Sigmoid colon (tissue), 4 donors: ENCODE data around the gene CAMTA1.

Source experiments
- EP300 ChIP-seq, 4 donors: sonication (generic); formaldehyde crosslinking; IDR thresholded peaks; one replicate each; pipeline ENCODE4 v1.6.1; 2017; ENCODE audit warnings: antibody characterized with exemption in 4 of 4
- POLR2A ChIP-seq, 2 donors: fragments of 450-650 bp; IDR thresholded peaks; one replicate each; pipeline ENCODE4 v1.6.1; 2016; ENCODE audit warnings: antibody characterized with exemption in 2 of 2, mild to moderate bottlenecking in 2 of 2, moderate library complexity in 2 of 2
- POLR2AphosphoS5 ChIP-seq, 4 donors: sonication (generic); formaldehyde crosslinking; IDR thresholded peaks; one replicate each; pipeline ENCODE4 v1.6.1; 2017; ENCODE audit warnings: antibody characterized with exemption in 4 of 4
- TF ChIP-seq, protein P1 (sequence below), 4 experiments: fragments of 450-650 bp in 3 of 4; fragments of 200-600 bp in 1 of 4; IDR thresholded peaks; one replicate each; pipeline ENCODE4 v1.5.1; 2016 to 2019; ENCODE audit warnings: antibody characterized with exemption in 4 of 4, mild to moderate bottlenecking in 3 of 4, moderate library complexity in 2 of 4

DNA sequence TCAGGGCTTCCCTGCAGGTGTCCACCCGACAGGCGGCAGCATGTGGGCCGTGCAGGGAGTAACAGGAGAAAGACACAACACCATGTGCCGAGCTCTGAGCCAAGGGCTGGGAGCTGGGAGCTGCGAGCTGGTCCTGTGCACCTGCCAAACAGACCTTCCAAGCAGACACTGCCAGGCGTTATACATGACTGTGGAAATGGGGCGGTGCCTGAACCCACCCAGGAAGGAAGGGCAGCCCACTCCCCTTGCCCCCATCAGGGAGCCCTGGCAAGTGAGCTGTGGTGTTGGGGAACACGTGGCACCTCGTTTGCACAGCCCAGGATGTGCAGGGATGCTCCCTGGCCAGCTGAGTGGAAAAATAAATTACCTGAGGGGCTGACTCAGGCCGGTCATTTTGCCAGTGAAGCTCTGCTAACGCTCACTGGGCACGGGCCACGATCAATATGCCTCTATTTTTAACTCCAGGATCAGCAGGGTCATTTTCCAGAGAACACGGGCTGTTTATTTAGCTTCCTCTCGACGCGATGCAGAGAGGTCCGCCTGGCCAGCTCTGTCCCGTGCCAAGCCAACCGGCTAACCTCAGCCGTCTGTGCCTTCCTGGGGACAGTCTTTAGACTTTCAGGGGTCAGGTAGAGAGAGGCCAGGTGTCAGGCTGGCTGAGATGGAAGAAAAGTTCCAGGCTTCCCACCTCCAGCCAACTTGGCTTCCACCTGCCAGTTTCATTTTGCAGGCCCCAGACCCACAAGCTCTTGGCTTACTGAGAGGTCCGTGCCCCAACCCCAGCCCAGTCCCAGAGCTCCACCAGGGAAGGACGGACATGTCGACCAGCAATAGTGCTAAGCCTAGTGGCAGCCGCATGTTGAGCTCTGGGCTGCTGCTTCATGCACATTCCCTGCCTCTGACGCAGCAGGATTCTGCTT is 789.1 kb downstream of the CAMTA1 start:
- TF ChIP-seq, protein P1, sequence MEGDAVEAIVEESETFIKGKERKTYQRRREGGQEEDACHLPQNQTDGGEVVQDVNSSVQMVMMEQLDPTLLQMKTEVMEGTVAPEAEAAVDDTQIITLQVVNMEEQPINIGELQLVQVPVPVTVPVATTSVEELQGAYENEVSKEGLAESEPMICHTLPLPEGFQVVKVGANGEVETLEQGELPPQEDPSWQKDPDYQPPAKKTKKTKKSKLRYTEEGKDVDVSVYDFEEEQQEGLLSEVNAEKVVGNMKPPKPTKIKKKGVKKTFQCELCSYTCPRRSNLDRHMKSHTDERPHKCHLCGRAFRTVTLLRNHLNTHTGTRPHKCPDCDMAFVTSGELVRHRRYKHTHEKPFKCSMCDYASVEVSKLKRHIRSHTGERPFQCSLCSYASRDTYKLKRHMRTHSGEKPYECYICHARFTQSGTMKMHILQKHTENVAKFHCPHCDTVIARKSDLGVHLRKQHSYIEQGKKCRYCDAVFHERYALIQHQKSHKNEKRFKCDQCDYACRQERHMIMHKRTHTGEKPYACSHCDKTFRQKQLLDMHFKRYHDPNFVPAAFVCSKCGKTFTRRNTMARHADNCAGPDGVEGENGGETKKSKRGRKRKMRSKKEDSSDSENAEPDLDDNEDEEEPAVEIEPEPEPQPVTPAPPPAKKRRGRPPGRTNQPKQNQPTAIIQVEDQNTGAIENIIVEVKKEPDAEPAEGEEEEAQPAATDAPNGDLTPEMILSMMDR (IDR thresholded peaks at IDR 0.05) = no peak
- no peak for TF ChIP-seq POLR2A (IDR thresholded peaks at IDR 0.05)
- no peak for TF ChIP-seq POLR2AphosphoS5 (IDR thresholded peaks at IDR 0.05)
- TF ChIP-seq EP300 (IDR thresholded peaks at IDR 0.05) = no peak
